Erythroblast (primary cell): ENCODE measurements around the gene NR1D2.

Source experiments
- GATA1 ChIP-seq: IDR thresholded peaks from 2 replicates; pipeline ENCODE4 v1.6.1; 2011; ENCODE audit warnings: low read depth, mild to moderate bottlenecking, control low read depth, low read length, moderate library complexity
- POLR2A ChIP-seq: IDR thresholded peaks from 2 replicates; pipeline ENCODE4 v1.6.1; 2011; ENCODE audit warnings: mild to moderate bottlenecking, low read length

- TF ChIP-seq POLR2A (no peak), GATA1 (no peak)
Observed at GRCh38 chr3:23944861-23945662, at the start of gene NR1D2.
